Measurements from ENCODE around the gene MYO18B. TPM values are rescaled to one million over a fixed set of nuclear protein-coding genes. Genes with fewer than 3 reads are reported as not detected.

Gene MYO18B
- total and polyA plus RNA-seq, 2 of the 8 experiments (the other 6 are each of a cell fraction or from before 2014, with no cell fraction given), result 0.62 to 0.78 TPM

DNA sequence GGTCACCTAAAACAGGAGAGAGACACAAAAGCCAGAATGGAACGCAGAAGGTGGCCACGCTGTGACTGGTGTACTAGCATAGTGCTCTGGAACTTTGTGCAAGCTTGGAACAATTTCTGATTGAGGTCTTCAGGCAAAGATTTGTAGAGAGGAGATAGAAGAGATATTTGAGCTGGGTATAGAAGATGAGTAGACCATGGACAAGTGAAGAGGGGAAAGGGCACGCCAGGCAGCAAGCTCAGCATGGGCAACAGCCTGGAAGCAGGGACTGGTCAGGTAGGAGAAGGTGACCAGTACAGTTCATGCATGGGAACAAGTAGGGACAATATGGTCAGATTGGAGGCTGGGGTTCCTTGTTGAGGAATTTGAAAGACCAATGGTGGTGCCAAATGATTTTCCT lies 24.4 kb downstream of the MYO18B start:
- Histone ChIP-seq H3K79me1 (ENCODE audit: low read depth, low read length) (no peaks in the 10 kb centered on the region), H3K4ac (replicated peaks; ENCODE audit: insufficient read length, low read depth, low read length) (no peak overlapping the region), H4K91ac (replicated peaks; ENCODE audit: insufficient read length, low read length) (no peak overlapping the region), H2AK5ac (ENCODE audit: low read depth, low read length) (no peak overlapping the region), H3K56ac (replicated peaks; ENCODE audit: insufficient read length, low read depth, low read length) (no peak overlapping the region), H4K5ac (ENCODE audit: insufficient read length, low read depth, low read length) (no peak overlapping the region), H4K8ac (ENCODE audit: extremely low read depth, insufficient read depth, low read length) (no peak overlapping the region), H2BK120ac (replicated peaks; ENCODE audit: low read depth, low read length) (no peak overlapping the region), H3K4me3 (ENCODE audit: extremely low read depth in 1 of 4, insufficient read depth in 2 of 4, low read depth in 3 of 4, low read length in 4 of 4) (no peak overlapping the region), H3K9ac (replicated peaks in 1 of 4; ENCODE audit: extremely low read depth in 1 of 4, low read depth in 3 of 4, low read length in 3 of 4) (no peak overlapping the region), H3K9me3 (ENCODE audit: insufficient read depth in 2 of 2, low read depth in 1 of 2, low read length in 1 of 2) (peaks cover 6 to 9% of the 10 kb centered on the region in 2 experiments; a peak in 3 of 4 replicates), H2BK15ac (ENCODE audit: low read length) (no peak overlapping the region), H3K27ac (ENCODE audit: low read depth, low read length) (no peak overlapping the region), H2BK12ac (ENCODE audit: low read depth, low read length) (no peak overlapping the region), H3K4me2 (ENCODE audit: insufficient read depth in 1 of 2, low read depth in 2 of 2, low read length in 2 of 2) (no peak overlapping the region), H3K23ac (ENCODE audit: insufficient read length) (no peak overlapping the region), H3K23me2 (ENCODE audit: low read depth, low read length) (no peaks in the 10 kb centered on the region), H2AFZ (ENCODE audit: low read length) (no peak overlapping the region), H3K18ac (ENCODE audit: extremely low read depth, low read length) (no peak overlapping the region), H2BK5ac (ENCODE audit: low read depth, low read length) (no peak overlapping the region), H3K27me3 (replicated peaks in 1 of 4; ENCODE audit: control insufficient read depth in 3 of 4, extremely low read depth in 1 of 4, insufficient read depth in 3 of 4, low read length in 3 of 4) (no peaks in the 10 kb centered on the region), H2BK20ac (ENCODE audit: low read length) (no peak overlapping the region), H3K36me3 (ENCODE audit: control insufficient read depth in 2 of 4, insufficient read depth in 4 of 4, low read length in 3 of 4) (no peaks in the 10 kb centered on the region), H4K20me1 (replicated peaks in 1 of 2; ENCODE audit: control insufficient read depth in 1 of 2, insufficient read depth in 2 of 2, low read length in 2 of 2) (no peaks in the 10 kb centered on the region), H3K79me2 (ENCODE audit: control insufficient read depth in 1 of 2, insufficient read depth in 2 of 2, low read length in 2 of 2) (no peaks in the 10 kb centered on the region), H3K4me1 (replicated peaks in 1 of 4; ENCODE audit: control insufficient read depth in 3 of 4, insufficient read depth in 4 of 4, low read length in 3 of 4) (no peaks in the 10 kb centered on the region), H3K14ac (ENCODE audit: insufficient read length) (no peak overlapping the region)
- FAIRE-seq (no peak), DNase-seq (ENCODE audit: low read depth in 1 of 2, low spot score in 2 of 2) (no peak)
- CTCF ChIA-PET (ENCODE audit: partially characterized antibody), result interaction anchor here (0.8 to 3.1 kb wide), 7 partner anchors 15 to 564 kb away, joined by 3 to 14 read pairs (median 5); no protein-coding TSS in a partner anchor
- 88% methylated on average over 3 of the region's 3 CpGs; no CpG with 5 or more reads in 1 of the 2 experiments for WGBS, 2 experiments (ENCODE audit: extremely low coverage in 1 of 2, insufficient coverage in 1 of 2, insufficient read length in 1 of 2, insufficient replicate concordance in 2 of 2, low coverage in 1 of 2, low lambda C conversion rate in 2 of 2, missing lambda C conversion rate in 1 of 2)
- POLR2A ChIA-PET (ENCODE audit: partially characterized antibody), result no interaction called here
- TF ChIP-seq CHD1 (IDR thresholded peaks at IDR 0.05; ENCODE audit: low read depth, low read length) (no peak), RXRA (IDR thresholded peaks at IDR 0.05; ENCODE audit: insufficient read depth, low read depth, low read length) (no peak), SRF (IDR thresholded peaks at IDR 0.05; ENCODE audit: low read depth, low read length) (no peak), ZNF274 (IDR thresholded peaks at IDR 0.05; ENCODE audit: borderline replicate concordance, extremely low read depth, low read length) (no peak), NANOG (IDR thresholded peaks at IDR 0.05; ENCODE audit: insufficient read depth, low read depth, low read length, poor library complexity, severe bottlenecking) (no peak), CTCF (IDR thresholded peaks at IDR 0.05; ENCODE audit: control extremely low read depth in 1 of 3, insufficient read depth in 1 of 3, low read depth in 1 of 3, low read length in 3 of 3) (no peak), TBP (IDR thresholded peaks at IDR 0.05; ENCODE audit: low read depth, low read length) (no peak), SIN3A (conservative IDR thresholded peaks at IDR 0.05 in 1 of 2, IDR thresholded peaks at IDR 0.05 in 1 of 2; ENCODE audit: low read depth in 1 of 2, low read length in 2 of 2) (no peak), PHF8 (conservative IDR thresholded peaks at IDR 0.05; ENCODE audit: low read depth, low read length) (no peak), CTBP2 (IDR thresholded peaks at IDR 0.05; ENCODE audit: borderline replicate concordance, insufficient read depth, insufficient read length, low read length) (no peak), NRF1 (IDR thresholded peaks at IDR 0.05; ENCODE audit: low read depth, low read length) (no peak)
